ENCODE data around the gene CSMD2. TPM values are rescaled to one million over a fixed set of nuclear protein-coding genes. Genes with fewer than 3 reads are reported as not detected.

Gene CSMD2
- total RNA-seq (under 1 TPM; 0.02 to 0.32 (median 0.17) TPM), polyA plus RNA-seq (under 1 TPM; 0.07 to 0.10 (median 0.07) TPM)
- long read RNA-seq, donor 1 = 0 reads
- long read RNA-seq, donor 2 = 0 reads

- peaks cover 0 to 94% (median 25%) of the 10 kb centered on the region in 3 donors for H3K27me3 ChIP-seq (ENCODE audit: insufficient read depth in 3 of 3, low read length in 2 of 3)
- ATAC-seq (peak in 1 of 4 donors; percentile 29), DNase-seq (peak; percentile 39 to 58)
- H3K4me1 ChIP-seq = peaks cover 7% of the 10 kb centered on the region
- TF ChIP-seq CTCF (IDR thresholded peaks at IDR 0.05) = no peak
- no peaks in the 10 kb centered on the region for H3K36me3 ChIP-seq (ENCODE audit: insufficient read depth in 1 of 2, low read depth in 1 of 2)
- whole genome bisulfite sequencing, 3 donors = 0 to 1% (median 1%) methylated on average over 44 to 78 of the region's 78 CpGs
- H3K9me3 ChIP-seq = no peaks in the 10 kb centered on the region
- peak within 1 kb of the TSS; percentile 56 for H3K4me3 ChIP-seq
- intact Hi-C loops (cut with DNase I) = no loop called here
- no peak within 1 kb of the TSS for H3K27ac ChIP-seq
These were observed at the start of gene CSMD2 for GRCh38 chr1:34164771-34165391. Gene CSMD2 (minus strand): TSS chr1:34165230. CDS start chr1:34165097, 133 bp downstream.

DNA sequence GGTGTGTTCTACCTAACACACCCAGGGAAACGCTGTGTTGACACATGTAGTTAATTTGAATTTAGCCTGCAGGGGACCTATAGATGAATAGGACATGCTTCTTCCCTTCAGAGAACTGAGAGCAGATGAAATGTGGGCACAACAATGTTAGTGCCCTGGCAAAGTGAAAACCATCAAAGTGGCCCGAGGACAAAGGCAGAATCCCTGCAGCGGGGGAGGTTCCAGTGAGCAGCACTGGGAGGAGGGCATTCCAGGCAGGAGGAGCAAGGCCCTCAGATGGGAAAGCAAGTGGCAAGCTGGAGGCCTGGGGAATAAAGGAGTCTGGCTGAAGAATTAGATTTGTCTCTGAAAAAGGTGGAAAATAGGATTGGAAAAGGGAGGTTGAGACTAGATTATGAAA lies 48.9 kb upstream of the CSMD2 start:
- intact Hi-C loops (cut with DNase I) = no loop called here
- Histone ChIP-seq H3K27ac (no peak overlapping the region), H3K4me3 (no peak overlapping the region), H3K4me1 (no peaks in the 10 kb centered on the region), H3K27me3 (ENCODE audit: insufficient read depth in 3 of 3, low read length in 2 of 3) (peaks cover 0 to 4% (median 4%) of the 10 kb centered on the region in 3 donors), H3K9me3 (no peaks in the 10 kb centered on the region), H3K36me3 (ENCODE audit: insufficient read depth in 1 of 2, low read depth in 1 of 2) (no peaks in the 10 kb centered on the region)
- TF ChIP-seq CTCF (IDR thresholded peaks at IDR 0.05) = no peak
- 32 to 48% (median 43%) methylated on average over 3 of the region's 3 CpGs for WGBS, 3 donors
- ATAC-seq (no peak), DNase-seq (no peak)

GRCh38 chr1:34212673-34213072 lies 47.6 kb upstream of the CSMD2 start:
- no peak overlapping the region for H3K27ac ChIP-seq
- 88 to 95% (median 88%) methylated on average over 4 of the region's 4 CpGs for WGBS, 3 donors
- no peaks in the 10 kb centered on the region for H3K4me1 ChIP-seq
- no peaks in the 10 kb centered on the region for H3K9me3 ChIP-seq
- H3K27me3 ChIP-seq (ENCODE audit: insufficient read depth in 3 of 3, low read length in 2 of 3) = peaks cover 0 to 4% (median 4%) of the 10 kb centered on the region in 3 donors
- no peaks in the 10 kb centered on the region for H3K36me3 ChIP-seq (ENCODE audit: insufficient read depth in 1 of 2, low read depth in 1 of 2)
- DNase-seq (no peak), ATAC-seq (no peak)
- TF ChIP-seq CTCF (IDR thresholded peaks at IDR 0.05) = no peak
- intact Hi-C loops (cut with DNase I) = no loop called here
- no peak overlapping the region for H3K4me3 ChIP-seq

GRCh38 chr1:34199927-34200326 lies 34.9 kb upstream of the CSMD2 start:
- 84 to 94% (median 91%) methylated on average over 1 of the region's 1 CpG for WGBS, 3 donors
- TF ChIP-seq CTCF (IDR thresholded peaks at IDR 0.05) = no peak
- H3K36me3 ChIP-seq (ENCODE audit: insufficient read depth in 1 of 2, low read depth in 1 of 2) = no peaks in the 10 kb centered on the region
- H3K4me1 ChIP-seq = no peaks in the 10 kb centered on the region
- no peaks in the 10 kb centered on the region for H3K9me3 ChIP-seq
- peaks cover 0 to 2% (median 0%) of the 10 kb centered on the region in 3 donors for H3K27me3 ChIP-seq (ENCODE audit: insufficient read depth in 3 of 3, low read length in 2 of 3)
- no peak overlapping the region for H3K4me3 ChIP-seq
- no peak overlapping the region for H3K27ac ChIP-seq
- DNase-seq (no peak), ATAC-seq (peak in 3 of 4 donors; percentile 78 to 88 (median 82))
- intact Hi-C loops (cut with DNase I) = no loop called here

All from psoas muscle (tissue), 8 donors.